Activated T-helper 17 cell treated with anti-CD3 and anti-CD28 coated beads, Interleukin-2, amount 50 U/mL, for 72 hours (primary cell): ENCODE measurements around the gene RASD2. TPM values are rescaled to one million over a fixed set of nuclear protein-coding genes. Genes with fewer than 3 reads are reported as not detected.

Experiments used
- ATAC-seq: fragments of 150-1000 bp; cut with Tn5 transposase; replicated peaks from 2 replicates; pipeline ENCODE4 v1.10.0; 2021; ENCODE audit warnings: mild to moderate bottlenecking, moderate library complexity
- H3K27ac Mint-ChIP-seq: one replicate; pipeline ENCODE4 v1.8.0; 2022; ENCODE audit warnings: mixed read lengths
- H3K27me3 Mint-ChIP-seq: one replicate; pipeline ENCODE4 v1.8.0; 2022; ENCODE audit warnings: mixed read lengths
- H3K36me3 Mint-ChIP-seq: one replicate; pipeline ENCODE4 v1.8.0; 2022; ENCODE audit warnings: low read depth, mild to moderate bottlenecking, mixed read lengths
- H3K4me1 Mint-ChIP-seq: one replicate; pipeline ENCODE4 v1.8.0; 2022; ENCODE audit warnings: mixed read lengths
- H3K4me3 Mint-ChIP-seq: one replicate; pipeline ENCODE4 v1.8.0; 2022; ENCODE audit warnings: mild to moderate bottlenecking, mixed read lengths
- H3K9me3 Mint-ChIP-seq: one replicate; pipeline ENCODE4 v1.8.0; 2022; ENCODE audit warnings: mixed read lengths
- total RNA-seq, 2 donors: library from RNA; stranded (reverse); gene quantifications; one replicate each; pipeline ENCODE4 v1.2.3, GENCODE V29; 2022

The RASD2 gene
- total RNA-seq, 2 donors from 2014 or later = 0.37 TPM; not detected in 1

DNA sequence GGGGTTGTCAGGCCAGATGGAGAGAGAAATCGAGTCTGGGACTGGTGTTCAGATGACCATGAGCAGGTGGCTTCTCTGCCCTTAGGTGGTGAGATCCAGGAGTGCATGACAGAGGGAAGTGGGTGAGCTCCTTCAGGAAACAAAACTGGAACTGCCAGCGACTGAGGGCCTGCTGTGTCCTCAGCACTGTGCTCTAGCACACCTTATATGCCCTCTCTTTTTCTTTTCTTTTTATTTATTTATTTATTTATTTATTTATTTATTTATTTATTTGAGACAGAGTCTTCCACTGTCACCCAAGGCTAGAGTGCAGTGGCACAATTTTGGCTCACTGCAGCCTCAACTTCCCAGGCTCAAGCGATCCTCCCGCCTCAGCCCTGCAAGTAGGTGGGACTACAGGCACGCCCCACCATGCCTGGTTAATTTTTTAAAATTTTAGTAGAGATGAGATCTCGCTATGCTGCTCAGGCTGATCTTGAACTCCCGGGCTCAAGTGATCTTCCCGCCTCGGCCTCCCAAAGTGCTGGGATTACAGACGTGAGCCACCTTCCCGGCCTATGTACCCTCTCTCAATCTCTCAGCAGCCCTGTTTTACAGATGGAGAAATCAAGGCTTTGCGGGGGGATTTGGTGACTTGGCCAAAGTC is 14.8 kb upstream of the RASD2 start:
- Mint-ChIP-seq H3K27ac (no peak overlapping the region), H3K4me1 (no peaks in the 10 kb centered on the region), H3K9me3 (no peaks in the 10 kb centered on the region), H3K27me3 (peaks cover 15% of the 10 kb centered on the region), H3K4me3 (no peak overlapping the region), H3K36me3 (no peaks in the 10 kb centered on the region)
- ATAC-seq = no peak

DNA sequence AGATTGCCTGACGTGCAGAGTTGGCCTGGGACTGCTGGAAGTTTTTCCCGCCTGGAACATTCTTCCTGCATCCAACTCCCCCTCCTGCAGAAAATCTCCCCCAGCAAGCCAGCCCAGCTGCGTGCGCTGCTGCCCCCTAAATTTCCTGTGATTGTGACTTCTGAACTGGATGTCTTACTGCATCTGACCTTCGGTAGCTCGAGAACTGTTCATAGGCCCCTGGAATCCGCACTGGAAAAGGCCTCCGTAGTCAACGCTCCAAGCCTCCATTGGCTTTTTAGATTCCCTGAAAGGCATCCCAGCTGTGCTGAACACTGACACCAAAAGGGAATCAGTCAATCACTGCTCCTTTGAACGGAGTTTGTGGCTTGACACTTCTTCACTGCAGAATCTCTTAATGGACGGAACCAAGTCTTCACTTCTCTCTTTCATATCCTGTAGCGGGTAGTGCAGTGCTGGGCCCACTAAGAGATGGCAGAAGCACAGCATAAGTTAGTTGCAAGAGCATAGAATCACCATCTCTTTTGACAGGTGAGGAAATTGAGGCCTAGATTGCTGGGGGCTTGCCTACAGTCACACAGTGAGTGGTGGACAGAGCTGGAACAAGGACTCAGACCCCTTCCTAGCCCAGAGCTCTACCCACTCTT is 14.2 kb upstream of the RASD2 start:
- H3K4me1 Mint-ChIP-seq = no peaks in the 10 kb centered on the region
- H3K27ac Mint-ChIP-seq = no peak overlapping the region
- no peaks in the 10 kb centered on the region for H3K9me3 Mint-ChIP-seq
- peaks cover 14% of the 10 kb centered on the region for H3K27me3 Mint-ChIP-seq
- H3K36me3 Mint-ChIP-seq = no peaks in the 10 kb centered on the region
- no peak for ATAC-seq
- no peak overlapping the region for H3K4me3 Mint-ChIP-seq

DNA sequence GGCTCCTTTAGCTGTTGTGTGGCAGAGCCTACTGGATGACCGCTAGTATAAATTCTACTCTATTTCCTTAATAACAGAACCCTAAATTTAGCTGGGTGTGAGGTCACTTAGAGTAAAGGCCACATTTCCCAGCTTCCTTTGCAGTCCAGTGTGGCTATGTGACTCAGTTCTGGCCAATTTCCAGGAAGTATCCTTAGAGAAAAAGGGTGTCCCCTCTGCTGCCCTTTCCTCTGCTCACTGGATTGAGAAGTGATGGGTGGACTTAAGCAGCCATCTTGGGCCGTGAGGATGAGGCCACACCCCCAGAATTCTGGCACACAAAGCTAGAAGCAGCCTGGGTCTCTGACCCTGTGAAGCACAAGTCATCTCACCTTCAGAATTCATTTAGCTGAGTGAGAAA is 11.7 kb upstream of the RASD2 start:
- ATAC-seq = no peak
- Mint-ChIP-seq H3K4me3 (no peak overlapping the region), H3K36me3 (no peaks in the 10 kb centered on the region), H3K27me3 (no peaks in the 10 kb centered on the region), H3K4me1 (no peaks in the 10 kb centered on the region), H3K27ac (no peak overlapping the region), H3K9me3 (no peaks in the 10 kb centered on the region)

DNA sequence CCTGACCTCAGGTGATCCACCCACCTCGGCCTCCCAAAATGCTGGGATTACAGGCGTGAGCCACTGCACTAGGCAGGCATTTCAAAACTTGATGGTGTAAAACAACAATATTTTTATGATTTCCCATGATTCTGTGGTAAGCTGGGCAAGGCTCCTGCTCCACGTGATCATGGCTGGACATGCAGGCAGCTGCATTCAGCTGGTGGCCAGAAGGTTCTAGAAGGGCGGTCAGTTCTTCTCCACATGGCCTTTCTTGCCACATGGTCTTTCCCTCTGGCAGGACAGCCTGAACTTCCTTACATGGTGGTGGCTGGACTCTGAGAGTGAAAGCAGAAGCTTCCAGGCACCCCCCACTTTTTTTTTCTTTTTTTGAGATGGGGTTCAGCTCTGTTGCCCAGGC is 9.9 kb upstream of the RASD2 start:
- Mint-ChIP-seq H3K27ac (no peak overlapping the region), H3K27me3 (no peaks in the 10 kb centered on the region), H3K36me3 (no peaks in the 10 kb centered on the region), H3K4me1 (no peaks in the 10 kb centered on the region), H3K4me3 (no peak overlapping the region), H3K9me3 (no peaks in the 10 kb centered on the region)
- no peak for ATAC-seq

DNA sequence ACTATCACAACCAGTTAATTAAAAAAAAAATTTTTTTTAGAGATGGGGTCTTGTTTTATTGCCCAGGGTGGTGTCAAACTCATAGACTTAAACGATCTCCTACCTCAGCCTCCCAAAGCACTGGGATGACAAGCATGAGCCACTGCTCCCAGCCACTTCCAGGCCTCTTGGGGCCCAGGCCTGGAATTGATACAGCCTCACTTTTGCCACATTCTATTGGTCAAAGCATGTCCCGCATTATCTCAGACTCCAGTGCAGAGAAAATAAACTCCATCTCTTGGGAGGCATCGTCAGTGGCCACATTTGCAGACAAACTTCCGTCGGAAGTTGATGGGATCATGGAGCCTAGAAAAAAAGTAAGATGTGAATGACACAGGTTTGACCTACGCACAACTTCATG is 9.4 kb upstream of the RASD2 start:
- ATAC-seq = no peak
- Mint-ChIP-seq H3K4me3 (no peak overlapping the region), H3K27me3 (no peaks in the 10 kb centered on the region), H3K9me3 (no peaks in the 10 kb centered on the region), H3K36me3 (no peaks in the 10 kb centered on the region), H3K27ac (no peak overlapping the region), H3K4me1 (no peaks in the 10 kb centered on the region)

DNA sequence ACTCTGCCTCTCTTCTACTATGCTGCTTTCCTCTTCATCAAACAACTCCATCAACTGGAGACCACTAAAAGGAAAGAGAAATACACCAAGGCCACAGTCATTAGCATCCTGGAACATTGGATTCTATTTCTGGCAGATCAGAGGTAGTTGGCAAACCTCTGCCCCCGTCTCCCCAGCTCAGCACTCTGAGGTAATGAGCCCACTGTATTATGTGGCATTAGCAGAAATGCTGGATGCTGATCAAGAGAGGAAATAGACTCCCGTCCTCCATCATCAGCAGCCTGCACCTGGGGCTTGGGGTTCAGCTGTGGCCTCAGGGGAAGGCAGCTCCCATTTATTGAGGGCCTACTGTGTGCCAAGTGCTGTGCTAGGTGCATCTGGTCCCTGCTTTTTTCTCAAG is 9.0 kb upstream of the RASD2 start:
- no peak overlapping the region for H3K27ac Mint-ChIP-seq
- no peaks in the 10 kb centered on the region for H3K9me3 Mint-ChIP-seq
- ATAC-seq = no peak
- H3K4me3 Mint-ChIP-seq = no peak overlapping the region
- H3K4me1 Mint-ChIP-seq = no peaks in the 10 kb centered on the region
- no peaks in the 10 kb centered on the region for H3K27me3 Mint-ChIP-seq
- H3K36me3 Mint-ChIP-seq = no peaks in the 10 kb centered on the region

DNA sequence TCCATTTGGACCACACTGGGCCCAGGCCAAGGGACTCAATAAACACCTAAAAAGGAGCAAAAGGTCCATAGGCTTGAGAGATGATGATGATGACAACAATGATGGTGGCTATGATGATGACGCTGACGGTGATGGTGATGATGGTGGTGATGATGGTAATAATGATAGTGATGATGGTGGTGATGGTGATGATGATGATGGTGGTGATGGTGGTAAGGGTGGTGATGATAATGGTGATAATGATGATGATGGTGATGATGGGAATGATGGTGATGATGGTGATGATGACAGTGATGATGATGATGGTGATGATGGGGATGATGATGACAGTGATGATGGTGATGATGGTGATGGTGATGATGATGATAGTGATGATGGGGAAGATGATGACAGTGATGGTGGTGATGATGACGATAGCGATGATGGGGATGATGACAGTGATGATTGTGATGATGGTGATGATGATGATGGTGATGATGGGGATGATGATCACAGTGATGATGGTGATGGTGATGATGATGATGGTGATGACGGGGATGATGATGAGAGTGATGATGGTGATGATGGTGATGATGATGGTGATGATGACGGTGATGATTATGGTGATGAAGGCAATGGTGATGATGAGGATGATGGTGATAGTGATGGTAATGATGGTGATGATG is 7.1 kb upstream of the RASD2 start:
- no peak for ATAC-seq
- no peaks in the 10 kb centered on the region for H3K36me3 Mint-ChIP-seq
- H3K9me3 Mint-ChIP-seq = no peaks in the 10 kb centered on the region
- no peaks in the 10 kb centered on the region for H3K4me1 Mint-ChIP-seq
- no peak overlapping the region for H3K27ac Mint-ChIP-seq
- H3K27me3 Mint-ChIP-seq = no peaks in the 10 kb centered on the region
- H3K4me3 Mint-ChIP-seq = no peak overlapping the region

DNA sequence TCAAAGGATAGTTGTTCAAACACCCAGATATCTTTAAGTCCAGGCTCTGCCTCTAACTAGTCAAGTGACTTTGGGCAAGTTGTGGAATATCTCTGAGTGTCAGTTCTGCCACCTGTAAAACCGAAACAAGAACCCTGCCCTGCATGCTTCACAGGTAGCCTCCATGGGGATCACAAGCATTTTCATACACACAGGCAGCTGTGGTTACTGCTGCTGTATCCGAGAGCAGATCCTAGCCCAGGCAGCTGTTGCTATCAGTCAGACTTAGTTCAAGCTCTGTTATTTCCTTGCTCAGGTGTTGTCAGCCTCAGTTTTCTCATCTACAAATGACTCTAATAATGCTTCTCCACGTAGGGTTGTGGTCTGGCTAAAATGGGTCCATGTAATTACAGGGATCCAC is 6.5 kb upstream of the RASD2 start:
- ATAC-seq = no peak
- Mint-ChIP-seq H3K4me1 (no peaks in the 10 kb centered on the region), H3K36me3 (no peaks in the 10 kb centered on the region), H3K27ac (no peak overlapping the region), H3K4me3 (no peak overlapping the region), H3K9me3 (no peaks in the 10 kb centered on the region), H3K27me3 (no peaks in the 10 kb centered on the region)

DNA sequence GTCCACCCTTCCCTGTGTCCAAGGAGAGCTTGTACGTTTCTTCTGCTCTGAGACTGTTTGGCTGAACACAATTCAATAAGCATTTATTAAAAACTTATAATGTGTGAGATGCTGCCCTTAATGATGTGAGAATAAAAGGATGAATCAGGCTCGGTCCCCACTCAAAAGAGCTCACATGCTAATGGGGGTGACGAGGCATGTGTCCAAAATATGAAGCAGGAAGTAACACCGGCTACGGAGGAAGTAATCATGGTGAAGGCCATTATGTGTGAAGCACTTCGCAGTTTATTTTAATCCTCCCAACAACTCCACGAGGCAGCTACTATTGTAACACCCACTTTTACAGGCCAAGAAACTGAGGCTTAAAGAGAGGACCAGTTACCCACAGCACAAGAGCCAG is 3.4 kb upstream of the RASD2 start:
- Mint-ChIP-seq H3K27me3 (peaks cover 8% of the 10 kb centered on the region), H3K9me3 (no peaks in the 10 kb centered on the region), H3K36me3 (no peaks in the 10 kb centered on the region), H3K27ac (no peak overlapping the region), H3K4me1 (no peaks in the 10 kb centered on the region), H3K4me3 (no peak overlapping the region)
- ATAC-seq = no peak

DNA sequence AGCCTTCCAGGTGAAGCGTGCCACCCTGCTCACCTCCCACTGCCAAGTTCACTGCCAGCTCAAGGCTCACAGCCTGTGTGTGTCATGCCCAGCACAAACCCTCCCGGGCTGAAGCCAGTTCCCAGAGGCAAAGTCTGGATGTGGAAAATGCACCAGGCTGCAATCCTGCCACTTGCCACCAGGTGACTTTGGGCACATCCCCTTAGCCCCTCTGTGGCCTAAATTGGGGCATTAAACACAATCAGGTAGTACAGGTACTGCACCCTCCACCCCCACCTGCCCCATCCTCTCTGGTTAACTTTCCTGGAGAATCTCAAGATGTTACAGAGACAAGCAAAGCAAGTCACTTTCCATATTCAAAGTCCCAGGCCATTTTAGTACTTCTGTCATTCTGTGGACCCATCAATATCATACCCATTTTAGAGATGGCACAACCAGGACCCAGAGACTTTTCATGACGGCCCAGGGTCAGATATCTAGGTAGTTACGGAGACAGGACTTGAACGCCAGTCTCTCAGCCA is 1.8 kb upstream of the RASD2 start:
- Mint-ChIP-seq H3K27me3 (peaks cover 16% of the 10 kb centered on the region), H3K4me1 (no peaks in the 10 kb centered on the region), H3K9me3 (no peaks in the 10 kb centered on the region), H3K4me3 (no peak overlapping the region), H3K27ac (no peak overlapping the region), H3K36me3 (no peaks in the 10 kb centered on the region)
- ATAC-seq = no peak

DNA sequence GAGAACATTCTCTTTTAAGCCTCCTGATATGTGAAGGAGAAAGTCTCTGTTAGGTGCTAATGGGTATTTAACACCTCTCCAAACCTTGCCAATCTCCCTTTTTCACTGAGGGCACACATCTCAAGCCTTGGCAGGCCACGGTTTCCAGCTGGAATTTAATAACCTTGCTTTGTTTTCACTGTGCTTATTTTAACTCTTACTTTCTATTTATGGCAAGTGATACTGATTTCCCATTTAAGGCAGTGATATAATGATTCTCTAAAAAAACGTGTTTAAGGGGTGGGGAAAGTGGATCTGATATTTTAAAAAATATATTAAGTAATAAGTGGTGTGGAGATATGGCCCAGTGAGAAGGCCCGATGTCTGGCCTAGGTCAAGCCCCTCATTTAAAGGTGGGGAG is 1.1 kb upstream of the RASD2 start:
- ATAC-seq = no peak
- H3K4me3 Mint-ChIP-seq = peak overlapping the region; percentile 44
- H3K27me3 Mint-ChIP-seq = peaks cover 18% of the 10 kb centered on the region
- no peaks in the 10 kb centered on the region for H3K4me1 Mint-ChIP-seq
- H3K9me3 Mint-ChIP-seq = no peaks in the 10 kb centered on the region
- H3K27ac Mint-ChIP-seq = no peak overlapping the region
- H3K36me3 Mint-ChIP-seq = no peaks in the 10 kb centered on the region

DNA sequence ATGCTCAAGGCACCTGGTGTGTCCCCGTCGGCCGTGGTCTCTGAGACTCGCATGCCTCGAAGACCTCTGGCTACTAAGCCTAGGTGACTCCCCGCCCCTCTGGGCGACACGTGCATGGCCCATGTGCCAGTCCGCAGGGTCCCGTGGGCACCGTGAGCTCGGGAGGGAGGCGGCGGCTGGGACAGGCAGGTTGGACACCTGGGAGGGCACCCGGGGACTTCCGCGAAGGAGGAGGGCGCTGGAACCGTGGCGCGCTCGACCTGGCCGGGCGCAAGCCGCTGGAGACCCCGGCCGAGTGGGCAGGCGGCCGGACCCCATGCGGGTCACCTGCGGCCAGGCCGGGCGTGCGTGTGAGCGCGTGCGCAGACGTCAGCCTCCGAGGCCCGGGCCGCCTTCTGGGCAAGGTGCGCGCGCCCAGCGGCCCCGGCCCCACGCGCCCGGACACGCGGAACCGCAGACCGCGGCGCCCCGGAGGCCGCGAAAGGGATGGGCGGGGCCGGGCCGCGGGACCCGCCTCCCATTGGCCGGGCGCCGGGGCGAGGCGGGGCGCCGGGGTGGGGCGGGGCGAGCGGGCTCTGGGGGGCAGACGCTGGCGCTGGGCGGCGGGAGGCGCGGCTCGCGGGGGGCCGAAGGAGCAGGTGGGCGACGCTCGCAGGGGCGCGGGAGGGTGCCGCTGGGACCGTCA is 579 bp upstream of the RASD2 start:
- Mint-ChIP-seq H3K4me1 (no peaks in the 10 kb centered on the region), H3K4me3 (peak overlapping the region; percentile 48), H3K36me3 (no peaks in the 10 kb centered on the region), H3K27me3 (peaks cover 22% of the 10 kb centered on the region), H3K9me3 (no peaks in the 10 kb centered on the region), H3K27ac (no peak overlapping the region)
- ATAC-seq = peak; percentile 90

DNA sequence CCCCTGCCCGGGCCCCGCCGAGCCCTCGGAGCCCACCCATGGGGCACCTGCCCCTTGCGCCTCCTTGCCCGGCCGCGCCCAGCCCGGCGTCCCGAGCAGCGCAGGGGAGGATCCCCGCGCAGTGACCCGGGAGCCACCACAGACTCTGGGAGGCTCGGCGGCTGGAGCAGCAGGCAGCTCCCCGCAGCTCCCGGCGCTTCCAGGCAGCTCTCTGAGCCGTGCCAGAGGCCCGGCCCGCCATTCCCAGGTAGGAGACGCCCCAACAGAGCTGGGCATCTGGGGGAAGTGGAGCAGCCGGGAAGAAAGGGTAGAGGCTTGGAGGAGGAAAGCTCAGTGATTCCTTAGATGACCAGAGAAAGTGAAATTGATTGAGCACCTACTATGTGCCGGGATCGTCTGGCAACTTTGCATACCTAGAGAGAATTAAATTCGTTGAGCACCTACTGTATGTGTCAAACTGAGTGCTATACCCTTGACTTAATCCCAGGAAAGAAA is 670 bp downstream of the RASD2 start:
- Mint-ChIP-seq H3K27ac (no peak overlapping the region), H3K9me3 (no peaks in the 10 kb centered on the region), H3K4me3 (no peak overlapping the region), H3K27me3 (peaks cover 22% of the 10 kb centered on the region), H3K4me1 (no peaks in the 10 kb centered on the region), H3K36me3 (no peaks in the 10 kb centered on the region)
- ATAC-seq = no peak

DNA sequence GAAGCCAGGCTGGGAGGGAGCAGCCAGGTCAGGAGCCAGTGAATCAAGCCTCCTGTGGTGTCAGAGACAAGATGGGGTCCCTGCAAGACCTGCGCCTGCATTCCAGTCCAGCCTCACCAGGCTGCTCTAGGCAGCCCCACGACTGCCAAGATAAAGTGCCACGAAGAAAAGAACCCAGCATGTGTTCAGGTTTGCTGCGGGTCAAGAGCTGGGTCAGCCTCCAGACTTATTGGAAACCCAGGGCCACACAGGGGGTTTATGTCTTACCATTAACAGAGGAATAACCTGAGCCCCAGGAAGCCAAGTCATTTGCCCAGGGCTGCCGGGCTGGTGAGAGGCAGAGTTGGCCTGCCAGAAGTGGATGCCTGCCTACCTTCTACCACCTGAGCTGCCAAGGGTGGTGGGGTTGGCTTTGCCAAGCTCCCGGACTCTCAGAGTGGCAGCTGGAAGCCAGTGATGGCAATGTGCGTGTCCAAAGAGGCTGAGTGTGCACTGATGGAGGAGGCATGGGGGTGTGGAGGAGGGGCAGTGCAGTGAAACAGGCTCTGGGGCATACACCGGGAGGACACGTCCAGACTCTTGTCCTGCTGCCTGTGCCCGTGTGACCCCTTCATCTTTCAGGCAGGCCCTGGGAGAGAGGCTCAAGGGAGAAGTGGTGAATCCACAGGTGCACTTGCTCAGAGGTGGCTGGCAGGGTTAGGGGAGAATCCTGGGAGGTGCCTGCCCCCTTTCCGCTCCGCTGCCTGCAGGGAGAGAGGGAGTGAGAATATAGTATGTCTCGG is 1.7 kb downstream of the RASD2 start:
- no peak for ATAC-seq
- no peaks in the 10 kb centered on the region for H3K36me3 Mint-ChIP-seq

More for the DNA sequence above, 1.7 kb downstream of the RASD2 start:
- Mint-ChIP-seq H3K27me3 (peaks cover 22% of the 10 kb centered on the region), H3K9me3 (no peaks in the 10 kb centered on the region), H3K4me3 (no peak overlapping the region), H3K4me1 (no peaks in the 10 kb centered on the region), H3K27ac (no peak overlapping the region)
